B cell (primary cell): Measurements from ENCODE around the gene SYNPR. TPM values are rescaled to one million over a fixed set of nuclear protein-coding genes. Genes with fewer than 3 reads are reported as not detected.

ENCODE experiments used
- ATAC-seq: fragments of 200-7000 bp; cut with Tn5 transposase; one replicate; pipeline ENCODE4 v1.10.0; 2021; ENCODE audit warnings: low read depth, mild to moderate bottlenecking, moderate number of reproducible peaks, moderate library complexity
- CTCF ChIA-PET: fragments of 350-600 bp; sonication (Branson Sonifier 250); formaldehyde crosslinking; loops from one replicate; lab custom pipeline; 2021; ENCODE audit warnings: antibody characterized with exemption, inconsistent platforms; lab: Charles Lee
- POLR2A ChIA-PET: fragments of 350-600 bp; sonication (Branson Sonifier 250); formaldehyde crosslinking; loops from one replicate; lab custom pipeline; 2021; ENCODE audit warnings: antibody characterized with exemption; lab: Charles Lee
- DNase-seq: peaks from one replicate; pipeline ENCODE4 v3.0.0; 2013
- H2AFZ ChIP-seq: 2 replicates; pipeline ENCODE4 v1.6.1; 2012; ENCODE audit warnings: mild to moderate bottlenecking, low read depth, low read length; ENCODE audit not compliant: insufficient read depth, poor library complexity, severe bottlenecking
- H3K27ac ChIP-seq, 2 donors: 1 replicate in 1 of 2; 2 replicates in 1 of 2; pipeline ENCODE4 v1.5.1; 2012 to 2013; ENCODE audit warnings: low read length in 2 of 2, mild to moderate bottlenecking in 2 of 2, moderate library complexity in 1 of 2
- H3K27me3 ChIP-seq, 4 experiments: fragments of 200-600 bp in 1 of 4; sonication (generic) in 1 of 4; replicated peaks in 1 of 4; 1 replicate in 2 of 4; 2 replicates in 2 of 4; pipeline versions ENCODE4 v1.6.1 to v1.7.0; 2013 to 2016; ENCODE audit warnings: low read length in 3 of 4, mild to moderate bottlenecking in 2 of 4, mixed read lengths in 1 of 4, moderate library complexity in 1 of 4; ENCODE audit not compliant: insufficient read depth in 4 of 4, control insufficient read depth in 3 of 4; ENCODE audit errors: control extremely low read depth in 1 of 4
- H3K36me3 ChIP-seq, 2 experiments: replicated peaks in 1 of 2; 1 replicate in 1 of 2; 2 replicates in 1 of 2; pipeline versions ENCODE4 v1.6.1 to v1.7.1; 2013; ENCODE audit warnings: low read length in 1 of 2; ENCODE audit not compliant: insufficient read depth in 2 of 2, control insufficient read depth in 1 of 2; ENCODE audit errors: control extremely low read depth in 1 of 2, extremely low read depth in 1 of 2
- H3K4me1 ChIP-seq, 2 donors: fragments of 200-600 bp in 1 of 2; sonication (generic) in 1 of 2; 1 replicate in 1 of 2; 2 replicates in 1 of 2; pipeline versions ENCODE4 v1.5.1 to v1.6.1; 2013 to 2017; ENCODE audit warnings: low read length in 2 of 2; ENCODE audit not compliant: control insufficient read depth in 2 of 2, insufficient read depth in 2 of 2
- H3K4me2 ChIP-seq: replicated peaks from 2 replicates; pipeline ENCODE3; 2012; ENCODE audit warnings: mild to moderate bottlenecking, low read depth, low read length; ENCODE audit not compliant: poor library complexity, severe bottlenecking
- H3K4me3 ChIP-seq, 5 experiments: fragments of 200-600 bp in 1 of 5; sonication (generic) in 1 of 5; 1 replicate in 3 of 5; 2 replicates in 2 of 5; pipeline versions ENCODE4 v1.5.1 to v1.7.0; 2011 to 2016; ENCODE audit warnings: low read length in 4 of 5, mild to moderate bottlenecking in 4 of 5, low read depth in 2 of 5, control low read depth in 1 of 5, moderate library complexity in 1 of 5; ENCODE audit not compliant: insufficient read depth in 1 of 5; ENCODE audit errors: control extremely low read depth in 1 of 5, extremely low read depth in 1 of 5
- H3K79me2 ChIP-seq: fragments of 200-600 bp; sonication (generic); one replicate; pipeline ENCODE4 v1.6.0; 2016; ENCODE audit warnings: low read length; ENCODE audit not compliant: control insufficient read depth, insufficient read depth
- H3K9ac ChIP-seq: fragments of 200-600 bp; sonication (generic); 2 replicates; pipeline ENCODE4 v1.6.1; 2017; ENCODE audit warnings: mild to moderate bottlenecking, low read length, moderate library complexity
- H3K9me3 ChIP-seq, 3 donors: one replicate each; pipeline versions ENCODE4 v1.6.1 to v1.7.1; 2013; ENCODE audit warnings: low read length in 2 of 3; ENCODE audit not compliant: control insufficient read depth in 2 of 3, insufficient read depth in 1 of 3; ENCODE audit errors: control extremely low read depth in 1 of 3
- H4K20me1 ChIP-seq: 2 replicates; pipeline ENCODE4 v1.6.0; 2012; ENCODE audit warnings: mild to moderate bottlenecking, low read length; ENCODE audit not compliant: insufficient read depth, control insufficient read depth, poor library complexity, severe bottlenecking
- H3K27ac Mint-ChIP-seq: one replicate; pipeline ENCODE4 v1.8.0; 2021; ENCODE audit warnings: mixed read lengths
- H3K27me3 Mint-ChIP-seq: one replicate; pipeline ENCODE4 v1.8.0; 2021; ENCODE audit warnings: mixed read lengths
- H3K4me1 Mint-ChIP-seq: one replicate; pipeline ENCODE4 v1.8.0; 2021; ENCODE audit warnings: mixed read lengths
- H3K4me3 Mint-ChIP-seq: one replicate; pipeline ENCODE4 v1.8.0; 2021; ENCODE audit warnings: mixed read lengths
- H3K9me3 Mint-ChIP-seq: one replicate; pipeline ENCODE4 v1.8.0; 2022; ENCODE audit warnings: mixed read lengths; ENCODE audit not compliant: insufficient read depth
- CTCF ChIP-seq: fragments of 200-600 bp; IDR thresholded peaks from one replicate; pipeline ENCODE4 v1.8.0; 2022; ENCODE audit warnings: antibody characterized with exemption, mild to moderate bottlenecking
- EZH2 ChIP-seq: IDR thresholded peaks from 2 replicates; pipeline ENCODE4 v1.6.1; 2012; ENCODE audit warnings: borderline replicate concordance, low read depth, mild to moderate bottlenecking, moderate library complexity, low read length; ENCODE audit not compliant: insufficient read depth, poor library complexity, severe bottlenecking
- WGBS: methylation state at CpG from one replicate; pipeline ENCODE4 v1.1.5; 2013; ENCODE audit warnings: missing lambda C conversion rate; ENCODE audit not compliant: insufficient coverage; 5-methylcytosine and 5-hydroxymethylcytosine counted together
- intact Hi-C: fragments of 100-400 bp; cut with micrococcal nuclease; formaldehyde crosslinking; loops from one replicate; pipeline ENCODE4 v1.10.0; 2022
- polyA plus RNA-seq: library from polyadenylated mRNA; depleted of rRNA; stranded (reverse); fragments of >200 nt; gene quantifications from 2 replicates; pipeline ENCODE4 v1.2.3, GENCODE V29; 2012
- total RNA-seq, 2 donors: library from RNA; stranded (reverse); fragments of 120-200 nt in 1 of 2; gene quantifications; 1 replicate in 1 of 2; 2 replicates in 1 of 2; pipeline versions ENCODE4 v1.2.3 to v1.2.4, GENCODE V29; 2013 to 2022

The SYNPR gene
- total and polyA plus RNA-seq, 2 donors (not counting 1 experiment from before 2014, with no cell fraction given), result not detected

- no peak overlapping the region for H3K9ac ChIP-seq
- H3K9me3 ChIP-seq, result peaks cover 0 to 1% (median 0%) of the 10 kb centered on the region in 3 donors
- H3K4me3 ChIP-seq, result no peak overlapping the region
- no peak for TF ChIP-seq CTCF
- no peak for TF ChIP-seq EZH2
- no peak overlapping the region for H2AFZ ChIP-seq
- no peak overlapping the region for H3K4me2 ChIP-seq
- intact Hi-C loops, result no loop called here
- Mint-ChIP-seq H3K4me1 (no peaks in the 10 kb centered on the region), H3K27me3 (peaks cover 4% of the 10 kb centered on the region), H3K9me3 (no peaks in the 10 kb centered on the region), H3K27ac (no peak overlapping the region), H3K4me3 (no peak overlapping the region)
- POLR2A ChIA-PET, result no interaction called here
- no peak for ATAC-seq
- no peak for DNase-seq
- CTCF ChIA-PET, result no interaction called here
- peaks cover 0 to 4% (median 0%) of the 10 kb centered on the region in 4 experiments for H3K27me3 ChIP-seq
- WGBS, result no CpG with 5 or more reads among the region's 3 CpGs
- no peaks in the 10 kb centered on the region for H4K20me1 ChIP-seq
- H3K4me1 ChIP-seq, result no peaks in the 10 kb centered on the region
- H3K27ac ChIP-seq, result no peak overlapping the region
- no peaks in the 10 kb centered on the region for H3K79me2 ChIP-seq
- no peaks in the 10 kb centered on the region for H3K36me3 ChIP-seq
Observed at GRCh38 chr3:63607716-63608115, 329.6 kb downstream of the SYNPR start.

- Histone ChIP-seq H3K79me2 (no peaks in the 10 kb centered on the region), H3K36me3 (no peaks in the 10 kb centered on the region), H3K9ac (no peak overlapping the region), H3K27me3 (peaks cover 0 to 4% (median 0%) of the 10 kb centered on the region in 4 experiments), H3K4me2 (no peak overlapping the region), H4K20me1 (no peaks in the 10 kb centered on the region), H3K4me3 (no peak overlapping the region), H2AFZ (no peak overlapping the region), H3K4me1 (no peaks in the 10 kb centered on the region), H3K27ac (no peak overlapping the region), H3K9me3 (peaks cover 0 to under 1% (median 0%) of the 10 kb centered on the region in 3 donors)
- intact Hi-C loops, result no loop called here
- Mint-ChIP-seq H3K27me3 (peaks cover 4% of the 10 kb centered on the region), H3K4me1 (no peaks in the 10 kb centered on the region), H3K4me3 (no peak overlapping the region), H3K27ac (no peak overlapping the region), H3K9me3 (no peaks in the 10 kb centered on the region)
- DNase-seq (no peak), ATAC-seq (no peak)
- TF ChIP-seq EZH2 (no peak), CTCF (no peak)
- ChIA-PET CTCF (no interaction called here), POLR2A (no interaction called here)
- 92% methylated on average over 4 of the region's 7 CpGs for WGBS
Observed at GRCh38 chr3:63609408-63609807, 331.3 kb downstream of the SYNPR start.
